NAMALWA (cell line): ENCODE data around the gene ATP8A2.

Experiments used
- DNase-seq: peaks from one replicate; pipeline ENCODE4 v3.0.0-alpha.2; 2015; ENCODE audit warnings: low spot score

Gene ATP8A2

GRCh38 chr13:25686831-25687470 is 315.2 kb downstream of the ATP8A2 start:
- DNase-seq: no peak

GRCh38 chr13:25687471-25688225 is 315.9 kb downstream of the ATP8A2 start:
- no peak for DNase-seq

GRCh38 chr13:25688536-25688935 is 316.8 kb downstream of the ATP8A2 start:
- DNase-seq: no peak

- DNase-seq: no peak
Measured at GRCh38 chr13:25689539-25689938, 317.8 kb downstream of the ATP8A2 start.

- DNase-seq: no peak
Measured at GRCh38 chr13:25690582-25690981, 318.8 kb downstream of the ATP8A2 start.

GRCh38 chr13:25691654-25692053 is 319.9 kb downstream of the ATP8A2 start:
- DNase-seq: no peak

GRCh38 chr13:25692099-25692498 is 320.3 kb downstream of the ATP8A2 start:
- no peak for DNase-seq

GRCh38 chr13:25699056-25699455 is 327.3 kb downstream of the ATP8A2 start:
- no peak for DNase-seq

GRCh38 chr13:25699600-25699999 is 327.8 kb downstream of the ATP8A2 start:
- no peak for DNase-seq

- DNase-seq: no peak
Measured at GRCh38 chr13:25701304-25701703, 329.5 kb downstream of the ATP8A2 start.

GRCh38 chr13:25702386-25702785 is 330.6 kb downstream of the ATP8A2 start:
- no peak for DNase-seq

GRCh38 chr13:25707726-25708125 is 336.0 kb downstream of the ATP8A2 start:
- no peak for DNase-seq

- no peak for DNase-seq
Measured at GRCh38 chr13:25708268-25708667, 336.5 kb downstream of the ATP8A2 start.

- DNase-seq: no peak
Measured at GRCh38 chr13:25709088-25709487, 337.3 kb downstream of the ATP8A2 start.

GRCh38 chr13:25715760-25716159 is 344.0 kb downstream of the ATP8A2 start:
- DNase-seq: no peak

- DNase-seq: no peak
Measured at GRCh38 chr13:25717666-25718197, 346.0 kb downstream of the ATP8A2 start.

- DNase-seq: no peak
Measured at GRCh38 chr13:25719666-25720065, 347.9 kb downstream of the ATP8A2 start.

- DNase-seq: no peak
Measured at GRCh38 chr13:25722893-25723292, 351.1 kb downstream of the ATP8A2 start.

GRCh38 chr13:25725104-25725503 is 353.3 kb downstream of the ATP8A2 start:
- no peak for DNase-seq

GRCh38 chr13:25727250-25727649 is 355.5 kb downstream of the ATP8A2 start:
- DNase-seq: no peak

- DNase-seq: no peak
Measured at GRCh38 chr13:25727810-25728209, 356.0 kb downstream of the ATP8A2 start.

- no peak for DNase-seq
Measured at GRCh38 chr13:25729201-25729600, 357.4 kb downstream of the ATP8A2 start.

- no peak for DNase-seq
Measured at GRCh38 chr13:25731037-25731436, 359.3 kb downstream of the ATP8A2 start.

GRCh38 chr13:25731536-25731935 is 359.8 kb downstream of the ATP8A2 start:
- no peak for DNase-seq
